ENCODE data around the gene MYH11.

MYH11 gene

GRCh38 chr16:15898654-15899053 lies 41.8 kb upstream of the MYH11 start:
- DNase-seq (ENCODE audit: low read depth): no peak
- TF ChIP-seq CTCF (conservative IDR thresholded peaks at IDR 0.05; ENCODE audit: control insufficient read depth, insufficient read depth, low read depth, low read length): no peak
- no peak overlapping the region for H3K4me3 ChIP-seq (ENCODE audit: control insufficient read depth, low read depth, low read length)

DNA sequence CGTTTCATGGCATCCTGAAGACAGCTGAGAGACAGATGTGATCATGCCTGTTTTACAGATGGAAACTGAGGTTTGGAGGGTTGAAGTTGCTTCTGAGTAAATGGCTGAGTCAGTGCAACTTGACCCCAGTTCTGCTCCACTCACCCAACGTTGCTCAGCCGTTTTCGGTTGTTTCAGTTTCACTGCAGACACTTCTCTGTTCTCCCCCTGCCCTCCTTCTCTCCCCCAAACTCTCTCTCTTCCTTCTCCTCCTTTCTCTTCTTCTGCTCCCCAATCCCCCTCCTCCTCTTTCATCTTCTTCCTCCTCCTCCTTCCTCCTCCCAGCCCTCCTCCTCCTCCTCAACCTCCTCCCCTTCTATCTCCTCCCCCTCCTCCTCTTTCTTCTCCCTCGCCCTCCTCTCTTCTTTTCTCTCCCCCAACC lies 41.0 kb upstream of the MYH11 start:
- no peak for TF ChIP-seq CTCF (conservative IDR thresholded peaks at IDR 0.05; ENCODE audit: control insufficient read depth, insufficient read depth, low read depth, low read length)
- H3K4me3 ChIP-seq (ENCODE audit: control insufficient read depth, low read depth, low read length): no peak overlapping the region
- DNase-seq (ENCODE audit: low read depth): peak; percentile 82

GRCh38 chr16:15897121-15897780 lies 40.4 kb upstream of the MYH11 start:
- DNase-seq (ENCODE audit: low read depth): no peak

DNA sequence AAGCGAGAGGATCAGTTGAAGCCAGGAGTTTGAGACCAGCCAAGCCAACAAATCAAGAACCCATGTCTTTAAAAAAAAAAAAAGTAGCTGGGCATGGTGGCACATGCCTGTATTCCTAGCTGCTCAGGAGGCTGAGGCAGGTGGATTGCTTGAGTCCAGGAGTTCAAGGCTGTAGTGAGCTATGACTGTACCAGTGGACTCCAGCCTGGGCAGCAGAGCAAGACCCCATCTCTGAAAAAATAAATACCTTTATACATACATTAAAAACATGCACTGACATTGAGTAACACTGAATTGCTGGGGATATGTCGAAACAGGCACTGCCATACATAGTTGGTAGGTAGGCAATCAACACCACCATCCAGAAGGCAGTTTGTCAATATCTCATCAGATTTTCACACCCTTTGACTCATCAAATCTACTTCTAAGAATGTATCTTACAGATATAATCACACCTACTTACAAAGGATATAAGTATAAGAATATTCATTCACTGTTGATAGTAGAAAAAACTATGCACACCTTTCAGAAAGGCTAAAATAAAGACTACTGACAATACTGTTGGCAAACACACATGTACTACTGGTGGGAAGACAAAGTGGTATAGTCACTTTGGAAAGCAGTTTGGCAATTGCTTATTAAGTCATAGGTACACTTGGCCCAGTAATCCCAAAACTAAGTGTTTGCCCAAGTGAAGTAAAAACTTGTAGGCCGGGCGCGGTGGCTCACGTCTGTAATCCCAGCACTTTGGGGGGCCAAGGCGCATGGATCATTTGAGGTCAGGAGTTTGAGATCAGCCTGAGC lies 37.9 kb upstream of the MYH11 start:
- no peak for TF ChIP-seq CTCF (conservative IDR thresholded peaks at IDR 0.05; ENCODE audit: control insufficient read depth, insufficient read depth, low read depth, low read length)
- H3K4me3 ChIP-seq (ENCODE audit: control insufficient read depth, low read depth, low read length): no peak overlapping the region
- DNase-seq (ENCODE audit: low read depth): no peak

More at GRCh38 chr16:15897121-15897780, 40.4 kb upstream of the MYH11 start:
- TF ChIP-seq CTCF (conservative IDR thresholded peaks at IDR 0.05; ENCODE audit: control insufficient read depth, insufficient read depth, low read depth, low read length): no peak
- H3K4me3 ChIP-seq (ENCODE audit: control insufficient read depth, low read depth, low read length): no peak overlapping the region

DNA sequence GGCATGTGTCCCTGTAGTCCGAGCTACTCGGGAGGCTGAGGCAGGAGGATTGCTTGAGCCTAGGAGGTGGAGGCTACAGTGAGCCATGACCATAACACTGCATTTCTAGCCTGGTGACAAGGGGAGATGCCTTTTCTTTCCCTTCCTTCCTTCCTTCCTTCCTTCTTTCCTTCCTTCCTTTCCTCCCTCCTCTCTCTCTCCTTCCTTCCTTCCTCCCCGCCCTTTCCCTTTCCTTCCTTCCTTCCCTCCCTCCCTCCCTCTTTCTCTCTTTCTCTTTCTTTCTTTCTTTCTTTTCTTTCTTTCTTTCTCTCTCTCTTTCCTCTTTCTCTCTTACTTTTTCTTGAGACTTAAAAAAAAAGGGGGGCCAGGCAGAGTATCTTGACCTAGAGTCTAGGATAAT lies 34.7 kb upstream of the MYH11 start:
- no peak overlapping the region for H3K4me3 ChIP-seq (ENCODE audit: control insufficient read depth, low read depth, low read length)
- no peak for TF ChIP-seq CTCF (conservative IDR thresholded peaks at IDR 0.05; ENCODE audit: control insufficient read depth, insufficient read depth, low read depth, low read length)
- DNase-seq (ENCODE audit: low read depth): no peak

- DNase-seq (ENCODE audit: low read depth): peak; percentile 98
- H3K4me3 ChIP-seq (ENCODE audit: control insufficient read depth, low read depth, low read length): peak within 1 kb of the TSS; percentile 98
- TF ChIP-seq CTCF (conservative IDR thresholded peaks at IDR 0.05; ENCODE audit: control insufficient read depth, insufficient read depth, low read depth, low read length): no peak
Observed at GRCh38 chr16:15888072-15888976, 31.5 kb upstream of the MYH11 start, which contains the start of gene CEP20. Gene CEP20, minus strand, starts transcription at chr16:15888603. Its CDS starts 18 bp downstream, at chr16:15888585.

Measured in fibroblast of mammary gland (primary cell).